T-helper 1 cell (primary cell): ENCODE results near the gene SLC39A13.

ENCODE experiments used
- DNase-seq, 5 donors: peaks; one replicate each; pipeline ENCODE4 v3.0.0-alpha.2; 2012 to 2020

The SLC39A13 gene

DNA sequence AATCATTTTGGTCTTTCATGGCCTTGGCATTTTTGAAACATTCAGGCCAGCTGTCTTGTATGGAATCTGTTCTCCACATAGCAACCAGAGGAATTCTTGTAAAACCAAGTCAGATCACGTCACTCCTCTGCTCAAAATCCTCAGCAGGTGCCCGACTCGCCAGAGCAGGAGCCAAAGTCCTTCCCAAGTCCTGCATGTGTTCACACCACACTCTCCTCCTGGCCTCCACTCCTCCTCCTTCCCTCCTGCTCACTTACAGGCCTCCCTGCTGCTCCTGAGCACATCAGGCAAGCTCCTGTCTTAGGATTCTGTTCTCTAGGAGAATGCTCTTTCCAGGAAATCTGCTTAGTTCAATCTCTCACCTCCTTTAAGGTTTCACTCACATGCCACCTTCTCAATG, 24.8 kb downstream of the SLC39A13 start:
- DNase-seq: no peak

DNA sequence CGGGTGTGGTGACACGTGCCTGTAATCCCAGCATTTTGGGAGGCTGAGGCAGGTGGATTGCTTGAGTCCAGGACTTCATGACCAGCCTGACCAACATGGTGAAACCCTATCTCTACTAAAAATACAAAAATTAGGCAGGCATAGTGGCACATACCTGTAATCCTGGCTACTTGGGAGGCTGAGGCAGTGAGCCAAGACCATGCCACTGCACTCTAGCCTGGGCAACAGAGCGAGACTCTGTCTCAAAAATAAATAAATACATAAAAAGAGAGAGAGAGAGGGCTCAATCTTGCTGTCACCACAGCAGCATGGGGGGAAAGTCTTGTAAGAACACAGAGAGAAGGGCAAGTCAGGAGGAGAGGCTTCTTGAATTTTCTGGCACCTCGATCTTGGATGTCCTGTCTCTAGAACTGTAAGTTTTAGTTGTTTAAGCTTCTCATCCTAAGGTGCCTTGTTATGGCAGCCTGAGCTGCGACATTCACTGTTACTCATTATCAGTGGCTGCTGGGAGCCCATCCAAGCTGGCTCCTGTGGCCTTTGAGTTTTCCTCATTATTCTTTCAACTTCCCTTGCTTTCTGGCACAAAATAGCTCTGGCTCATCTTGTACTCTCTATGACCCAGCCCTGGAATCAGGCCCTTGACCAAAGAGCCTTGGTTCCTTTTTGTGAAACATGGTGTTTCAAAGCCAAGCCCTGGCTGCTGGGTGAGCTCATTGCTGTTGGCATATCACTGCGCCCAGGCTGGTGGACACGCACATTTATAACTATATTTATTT, 25.8 kb downstream of the SLC39A13 start:
- DNase-seq: no peak

DNA sequence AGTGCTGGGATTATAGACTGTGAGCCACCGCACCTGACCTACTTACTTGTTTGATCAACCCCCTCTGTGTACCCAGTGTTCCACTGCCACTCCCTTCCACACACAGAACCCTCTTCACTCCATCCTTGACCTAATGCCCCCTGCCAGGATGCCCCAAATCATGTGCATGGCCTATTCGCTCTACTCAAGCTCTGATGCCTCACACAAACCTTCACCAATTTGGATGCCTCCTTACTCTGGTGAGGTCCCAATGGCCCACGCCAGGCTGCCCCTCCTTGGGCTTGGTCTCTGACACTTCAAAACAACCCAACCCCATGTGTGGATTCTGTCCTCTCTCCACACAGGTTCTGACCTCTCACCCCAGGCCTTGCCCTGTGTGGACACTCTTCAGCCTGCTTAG, 27.3 kb downstream of the SLC39A13 start:
- no peak for DNase-seq

DNA sequence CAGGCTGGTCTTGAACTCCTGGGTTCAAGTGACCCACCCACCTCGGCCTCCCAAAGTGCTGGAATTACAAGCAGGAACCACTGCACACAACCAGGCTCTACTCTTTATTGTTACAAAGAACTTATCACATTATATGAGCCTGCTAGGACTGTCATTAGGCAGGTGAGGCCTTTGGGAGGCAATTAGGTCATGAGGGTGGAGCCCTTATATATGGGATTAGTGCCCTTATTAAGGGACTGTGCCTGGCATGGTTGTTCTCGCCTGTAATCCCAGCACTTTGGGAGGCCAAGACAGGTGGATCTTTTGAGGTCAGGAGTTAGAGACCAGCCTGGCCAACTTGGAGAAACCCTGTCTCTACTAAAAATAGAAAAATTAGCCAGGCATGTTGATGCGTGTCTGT, 28.3 kb downstream of the SLC39A13 start:
- DNase-seq: no peak

DNA sequence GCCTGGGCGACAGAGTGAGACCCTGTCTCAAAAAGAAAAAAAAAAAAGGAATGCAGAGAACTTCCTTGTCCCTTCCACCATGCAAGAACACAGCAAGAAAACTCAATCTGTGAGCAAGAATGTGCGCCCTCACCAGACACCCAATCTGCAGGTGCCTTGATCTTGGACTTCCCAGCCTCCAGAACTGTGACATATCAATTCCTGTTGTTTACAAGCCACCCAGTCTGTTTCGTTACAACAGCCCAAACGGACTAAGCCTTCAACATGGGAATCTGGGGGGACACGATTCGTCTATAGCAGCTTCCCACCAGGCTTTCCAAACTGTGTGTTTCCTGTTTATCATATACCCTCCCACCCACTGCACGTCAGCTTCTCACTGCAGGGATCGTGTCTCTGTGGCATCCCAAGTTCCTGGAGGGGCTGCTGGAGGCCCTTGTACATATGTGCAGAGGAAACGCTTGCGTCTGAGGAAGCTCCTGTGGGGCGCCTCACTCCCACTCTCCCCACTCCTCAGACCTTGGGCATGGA, 28.9 kb downstream of the SLC39A13 start:
- no peak for DNase-seq

DNA sequence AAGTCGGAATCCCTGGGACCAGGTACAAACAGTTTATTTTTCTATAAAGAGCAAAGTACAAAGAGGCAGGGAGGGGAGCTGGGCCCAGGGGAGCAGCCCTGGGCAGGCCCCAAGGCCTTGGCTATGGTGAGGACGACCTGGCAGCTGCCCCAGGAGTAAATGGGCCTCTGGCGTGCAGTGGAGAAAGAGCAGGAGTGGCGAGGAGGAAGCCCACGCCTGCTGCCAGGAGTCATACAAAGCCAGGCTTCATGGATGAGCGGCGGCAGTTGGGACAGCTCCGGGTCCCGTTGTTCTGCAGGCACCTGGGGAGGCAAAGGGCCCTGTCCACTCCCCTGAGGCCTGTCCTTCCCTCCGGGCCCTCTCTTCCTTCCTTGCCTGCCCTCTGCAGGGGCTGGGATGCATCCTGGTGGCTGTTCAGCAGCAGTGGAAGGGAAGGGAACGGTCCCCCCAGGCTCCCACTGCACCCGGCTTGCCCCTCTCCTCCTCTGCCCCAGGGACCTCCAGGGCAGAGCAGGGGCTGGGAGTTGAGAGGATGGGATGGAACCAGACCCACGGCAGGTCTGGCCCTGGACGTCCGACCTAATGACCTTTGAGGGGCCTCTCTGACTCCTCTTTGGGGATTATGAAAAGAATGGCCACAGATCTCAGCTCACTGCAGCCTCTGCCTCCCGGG, 29.5 kb downstream of the SLC39A13 start:
- no peak for DNase-seq

DNA sequence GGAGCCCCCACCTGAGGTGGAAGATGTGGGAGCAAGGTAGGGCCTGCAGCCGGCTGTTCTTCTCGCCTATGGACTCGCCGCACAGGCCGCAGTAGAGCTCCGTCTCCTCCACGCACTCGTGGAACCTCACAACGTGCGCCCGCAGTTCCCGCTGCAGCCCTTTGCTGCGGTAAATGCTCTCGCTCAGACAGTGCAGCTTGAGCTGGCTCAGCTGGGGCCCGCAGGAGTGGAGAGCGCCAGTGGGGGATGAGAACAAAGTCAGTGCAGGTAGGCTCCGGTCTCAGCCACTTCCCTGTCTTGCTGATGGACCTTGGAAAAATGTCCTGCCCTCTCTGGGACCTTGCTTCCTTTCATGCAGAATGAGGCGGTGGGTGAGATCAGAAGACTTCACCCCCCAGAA, 30.3 kb downstream of the SLC39A13 start:
- no peak for DNase-seq

DNA sequence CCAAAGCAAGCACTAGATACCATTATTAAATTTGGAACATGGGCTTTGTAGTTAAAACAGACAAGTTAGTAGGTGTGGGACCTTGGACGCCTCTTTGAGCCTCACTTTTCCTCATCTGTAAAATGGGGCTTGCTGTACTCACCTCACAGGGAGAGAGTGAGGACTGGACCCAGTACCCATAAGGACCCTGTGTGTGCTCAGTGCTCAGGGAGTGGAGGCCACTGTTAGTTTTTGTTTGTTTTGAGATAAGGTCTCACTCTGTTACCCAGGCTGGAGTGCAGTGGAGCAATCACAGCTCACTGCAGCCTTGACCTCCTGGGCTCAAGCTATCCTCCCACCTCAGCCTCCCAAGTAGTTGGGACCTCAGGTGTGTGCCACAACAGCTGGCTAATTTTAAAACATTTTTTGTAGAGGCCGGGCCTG, 31.7 kb downstream of the SLC39A13 start:
- DNase-seq: no peak

DNA sequence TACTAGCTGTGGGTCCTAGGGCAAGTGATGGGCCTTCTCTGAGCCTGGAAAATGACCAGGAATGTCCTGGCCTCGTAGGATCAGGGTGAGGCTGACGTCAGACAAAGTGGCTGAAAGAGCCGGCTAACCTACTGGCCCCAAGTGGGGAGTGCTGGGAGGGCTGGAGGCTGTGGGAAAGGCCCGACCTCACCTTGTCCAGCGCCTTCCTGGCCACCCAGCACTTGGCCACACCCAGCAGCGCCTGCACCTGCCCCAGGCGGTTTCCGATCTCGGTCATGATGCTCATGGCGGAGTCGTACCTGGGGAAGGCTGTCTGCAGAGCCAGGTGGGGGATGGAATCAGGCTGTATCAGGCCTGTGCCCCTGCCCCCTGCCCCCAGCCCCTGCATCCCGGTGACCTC, 33.0 kb downstream of the SLC39A13 start:
- DNase-seq: no peak

DNA sequence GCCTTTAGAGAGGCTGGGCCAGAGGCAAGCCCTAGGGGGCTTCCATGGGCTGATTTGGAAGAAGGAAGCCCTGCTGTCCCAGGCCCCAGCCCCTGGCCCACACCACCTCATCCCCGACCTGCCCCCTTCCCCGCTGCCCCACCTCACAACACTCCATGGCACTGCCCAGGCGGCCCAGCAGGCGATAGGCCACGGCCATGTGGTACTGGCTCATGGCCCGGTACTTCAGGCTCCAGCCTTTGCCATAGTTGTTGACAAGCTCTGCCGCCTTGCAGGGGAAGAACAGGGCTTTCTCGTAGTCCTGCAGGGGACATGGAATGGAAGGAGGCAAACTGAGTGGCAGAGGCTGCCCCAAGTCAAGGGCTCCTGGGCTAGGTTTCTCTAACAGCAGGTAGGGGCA, 34.1 kb downstream of the SLC39A13 start:
- DNase-seq: no peak

DNA sequence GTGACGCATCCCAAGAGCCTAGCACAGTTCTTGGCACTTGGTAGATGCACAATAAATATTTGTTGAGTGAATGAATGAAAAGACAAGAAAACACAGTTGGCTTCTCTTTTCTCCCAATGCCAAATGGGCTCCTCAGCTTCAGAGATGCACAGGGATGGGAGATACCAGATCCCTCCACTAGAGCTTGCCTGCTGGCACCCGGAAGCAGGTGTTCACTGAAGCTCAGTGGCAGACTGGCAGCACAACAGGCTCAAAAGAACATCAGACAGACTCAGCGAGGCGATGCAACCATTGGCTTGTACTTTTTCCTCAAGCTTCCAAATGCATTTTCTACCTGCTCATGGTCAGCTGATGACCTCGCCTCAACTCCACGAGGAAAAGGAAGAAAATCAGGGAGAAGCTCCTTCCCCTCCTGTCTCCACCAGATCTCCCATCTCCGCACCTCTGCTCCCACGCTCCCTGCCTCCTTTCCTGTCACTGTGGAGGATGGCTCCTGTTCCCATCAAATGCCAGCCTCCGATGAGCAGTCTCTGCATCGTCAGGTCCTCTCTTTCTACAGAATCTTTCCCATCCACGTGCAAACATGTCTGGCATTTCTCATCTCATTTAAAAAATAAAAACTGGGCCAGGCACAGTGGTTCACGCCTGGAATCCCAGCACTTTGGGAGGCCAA, 34.8 kb downstream of the SLC39A13 start:
- DNase-seq: no peak

DNA sequence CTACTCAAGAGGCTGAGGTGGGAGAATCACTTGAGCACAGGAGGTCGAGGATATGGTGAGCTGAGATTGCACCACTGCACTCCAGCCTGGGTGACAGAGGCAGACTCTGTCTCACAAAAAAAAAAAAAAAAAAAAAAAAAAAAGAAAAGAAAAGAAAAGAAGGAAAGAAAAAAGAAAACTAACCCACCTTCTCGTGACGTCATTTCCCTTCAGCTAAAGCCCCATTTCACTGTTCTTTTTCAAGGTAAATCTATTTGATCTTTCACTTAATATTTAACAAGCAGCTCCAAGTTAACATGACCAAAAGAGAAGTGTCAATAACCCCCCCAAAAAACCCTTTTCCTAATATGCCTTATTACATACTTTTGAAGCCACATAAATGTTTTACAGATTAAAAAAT, 35.4 kb downstream of the SLC39A13 start:
- DNase-seq: no peak

DNA sequence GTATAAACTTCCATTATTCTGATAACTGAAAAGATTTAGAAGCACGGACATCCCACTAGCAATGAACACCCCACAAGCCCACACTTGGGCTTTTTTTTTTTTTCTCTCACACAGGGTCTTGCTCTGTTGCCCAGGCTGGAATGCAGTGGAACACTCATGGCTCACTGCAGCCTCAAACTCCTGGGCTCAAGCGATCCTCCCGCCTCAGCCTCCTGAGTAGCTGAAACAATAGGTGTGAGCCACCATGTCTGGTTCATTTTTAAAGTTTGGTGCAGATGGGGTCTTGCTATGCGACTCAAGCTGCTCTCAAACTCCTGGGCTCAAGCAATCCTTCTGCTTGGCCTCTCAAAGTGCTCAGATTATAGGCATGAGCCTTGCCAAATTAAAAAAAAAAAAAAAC, 37.5 kb downstream of the SLC39A13 start:
- no peak for DNase-seq

DNA sequence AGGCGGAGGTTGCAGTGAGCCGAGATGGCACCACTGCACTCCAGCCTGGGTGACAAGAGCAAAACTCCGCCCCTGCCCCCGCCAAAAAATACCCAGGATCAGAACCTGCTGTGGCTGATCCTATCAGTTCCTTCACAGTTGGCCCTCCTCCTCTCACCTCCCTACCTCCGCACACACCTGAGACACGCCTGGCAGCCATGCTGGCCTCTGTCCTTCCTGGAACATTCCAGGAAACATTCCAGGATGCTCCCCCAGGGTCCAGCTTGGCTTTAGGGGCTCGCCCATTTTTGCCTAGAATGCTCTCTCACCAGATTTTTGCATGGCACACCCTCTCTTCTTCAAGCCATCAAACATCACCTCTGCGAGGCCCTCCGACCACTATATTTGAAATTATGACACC, 38.4 kb downstream of the SLC39A13 start:
- no peak for DNase-seq

DNA sequence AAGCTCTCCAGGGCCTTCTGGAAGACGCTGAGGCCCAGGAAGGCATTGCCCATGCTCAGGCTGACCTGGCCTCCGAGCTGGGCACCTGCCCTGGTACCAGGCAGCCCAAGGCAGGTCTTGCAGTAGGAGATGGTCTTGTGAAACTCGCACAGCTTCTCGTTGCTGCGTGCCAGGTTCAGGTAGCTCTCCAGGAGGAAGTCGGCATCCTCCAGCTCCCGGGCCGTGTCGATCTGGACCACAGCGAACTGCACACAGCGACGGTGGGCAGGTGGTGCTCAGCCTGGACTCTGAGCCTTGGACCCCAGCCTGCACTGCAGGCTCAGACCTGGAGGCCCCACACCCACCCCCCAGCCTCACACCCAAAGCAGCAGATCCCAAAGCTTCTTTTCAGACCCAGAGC, 39.5 kb downstream of the SLC39A13 start:
- no peak for DNase-seq

DNA sequence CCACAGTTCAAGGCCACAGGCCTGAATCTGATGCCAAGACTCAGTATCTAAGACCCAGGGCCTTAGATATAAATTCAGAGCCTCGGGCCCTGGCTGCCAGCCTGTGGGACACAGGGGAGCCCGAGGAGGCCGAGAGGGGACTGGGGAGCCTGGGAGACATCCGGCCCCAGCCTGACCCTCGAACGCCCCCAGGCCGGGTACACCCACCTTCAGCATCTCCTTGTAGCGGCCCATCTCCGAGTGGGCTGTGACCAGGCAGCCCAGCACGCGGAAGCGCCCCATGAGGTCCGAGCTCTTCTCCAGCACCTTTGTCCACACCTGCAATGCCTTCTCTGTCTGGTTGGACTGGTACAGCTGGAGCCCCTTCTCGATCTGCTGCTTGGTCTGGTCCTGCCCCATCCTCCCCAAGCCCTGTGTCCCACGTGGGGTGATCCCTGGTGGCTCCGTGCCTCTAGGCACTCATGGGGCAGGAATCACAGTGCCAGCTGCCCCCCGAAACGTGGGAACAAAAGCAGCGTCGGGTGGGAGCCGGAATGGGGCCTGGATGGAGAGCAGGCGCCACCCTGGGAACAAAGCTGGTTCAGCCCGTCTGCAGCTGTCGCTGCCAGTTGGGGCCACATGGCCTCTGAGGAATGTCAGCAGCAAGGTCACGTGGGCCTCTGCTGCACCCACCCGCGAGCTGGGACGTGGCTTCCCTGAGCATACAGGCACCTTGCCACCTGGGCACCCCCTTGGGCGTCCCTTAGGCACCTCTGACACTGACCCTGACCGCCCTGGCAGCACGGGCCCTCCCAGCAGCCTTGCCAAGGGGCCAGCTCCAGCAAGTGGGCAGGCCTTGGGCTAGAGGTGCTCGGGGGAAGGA, 40.4 kb downstream of the SLC39A13 start, which contains the start of gene RAPSN:
Gene RAPSN (minus strand): TSS at position 571 of the 862 bp plus-strand sequence. CDS start 172 bp downstream, at position 399.
- DNase-seq: no peak

DNA sequence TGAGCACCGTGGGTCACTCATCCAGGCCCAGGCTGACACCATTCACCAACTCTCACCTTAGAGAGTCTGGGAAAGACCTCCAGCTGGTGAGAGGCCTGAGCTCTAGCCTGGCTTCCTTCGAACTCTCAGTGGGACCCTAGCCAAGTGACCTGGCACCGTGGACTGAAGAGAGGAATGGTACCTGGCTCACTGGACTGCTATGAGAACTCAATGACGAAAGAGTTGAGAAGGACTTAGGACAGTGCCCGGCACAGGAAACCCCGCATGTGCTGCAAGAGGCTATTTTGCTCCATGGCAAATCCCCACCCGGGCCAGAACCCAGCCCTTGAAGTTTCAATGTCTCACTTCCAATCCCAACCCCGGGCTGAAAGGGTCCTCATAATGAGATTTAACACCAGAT, 41.2 kb downstream of the SLC39A13 start:
- no peak for DNase-seq

DNA sequence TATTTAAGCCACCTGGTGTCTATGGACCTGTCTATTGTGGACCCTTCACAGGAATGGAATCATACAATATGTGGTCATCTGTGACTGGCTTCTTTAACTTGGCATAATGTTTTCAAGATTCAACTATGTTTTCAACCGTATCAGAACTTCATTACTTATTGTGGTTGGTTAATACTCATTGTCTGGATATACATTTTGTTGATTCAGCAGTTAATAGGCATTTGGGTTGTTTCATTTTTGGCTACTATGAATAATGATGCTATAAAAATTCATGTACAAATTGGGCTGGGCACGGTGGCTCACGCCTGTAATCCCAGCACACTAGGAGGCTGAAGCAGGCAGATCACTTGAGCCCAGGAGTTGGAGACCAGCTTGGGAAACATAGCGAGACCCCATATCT, 43.0 kb downstream of the SLC39A13 start:
- no peak for DNase-seq

DNA sequence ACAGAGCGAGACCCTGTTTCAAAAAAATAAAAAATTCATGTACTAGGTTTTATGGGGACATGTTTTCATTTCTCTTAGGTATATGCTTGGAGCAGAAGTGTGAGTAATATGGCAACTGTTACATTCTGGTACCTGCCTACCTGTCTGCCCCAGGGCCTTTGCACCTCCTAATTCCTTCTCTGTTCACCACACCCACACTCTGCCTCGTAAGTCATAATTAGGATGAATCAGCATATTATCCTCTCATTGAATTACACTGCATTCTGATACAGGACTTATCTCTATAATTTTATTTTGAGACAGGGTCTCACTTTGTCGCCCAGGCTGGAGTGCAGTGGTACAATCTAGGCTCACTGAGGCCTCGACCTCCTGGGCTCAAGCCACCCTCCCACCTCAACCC, 43.6 kb downstream of the SLC39A13 start:
- no peak for DNase-seq

DNA sequence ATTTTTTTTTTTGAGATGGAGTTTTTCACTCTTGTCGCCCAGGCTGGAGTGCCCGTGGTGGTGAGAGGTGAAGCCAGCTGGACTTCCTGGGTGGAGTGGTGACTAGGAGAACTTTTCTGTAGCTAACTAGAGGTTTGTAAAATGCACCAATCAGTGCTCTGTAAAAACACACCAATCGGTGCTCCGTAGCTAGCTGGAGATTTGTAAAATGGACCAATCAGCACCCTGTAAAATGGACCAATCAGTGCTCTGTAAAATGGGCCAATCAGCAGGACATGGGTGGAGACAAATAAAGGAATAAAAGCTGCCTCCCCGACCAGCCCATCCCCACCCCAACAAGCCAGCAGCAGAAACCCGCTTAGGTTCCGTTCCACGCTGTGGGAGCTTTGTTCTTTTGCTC, 45.0 kb downstream of the SLC39A13 start:
- DNase-seq: no peak

DNA sequence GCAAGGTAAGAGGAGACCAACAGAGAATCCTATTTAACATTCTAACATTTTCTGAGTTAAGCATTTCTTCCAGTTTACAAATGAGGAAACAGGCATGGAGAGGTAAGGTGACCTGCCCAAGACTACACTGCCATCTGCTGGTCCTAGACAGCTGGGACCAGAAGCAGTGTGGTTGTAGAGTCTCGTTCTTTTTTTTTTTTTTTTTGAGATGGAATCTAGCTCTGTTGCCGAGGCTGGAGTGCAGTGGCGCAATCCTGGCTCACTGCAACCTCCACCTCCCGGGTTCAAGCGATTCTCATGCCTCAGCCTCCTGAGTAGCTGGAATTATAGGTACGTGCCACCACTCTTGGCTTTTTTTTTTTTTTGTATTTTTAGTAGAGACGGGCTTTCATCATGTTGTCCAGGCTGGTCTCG, 45.9 kb downstream of the SLC39A13 start:
- peak; percentile 35 to 74 (median 47) for DNase-seq

DNA sequence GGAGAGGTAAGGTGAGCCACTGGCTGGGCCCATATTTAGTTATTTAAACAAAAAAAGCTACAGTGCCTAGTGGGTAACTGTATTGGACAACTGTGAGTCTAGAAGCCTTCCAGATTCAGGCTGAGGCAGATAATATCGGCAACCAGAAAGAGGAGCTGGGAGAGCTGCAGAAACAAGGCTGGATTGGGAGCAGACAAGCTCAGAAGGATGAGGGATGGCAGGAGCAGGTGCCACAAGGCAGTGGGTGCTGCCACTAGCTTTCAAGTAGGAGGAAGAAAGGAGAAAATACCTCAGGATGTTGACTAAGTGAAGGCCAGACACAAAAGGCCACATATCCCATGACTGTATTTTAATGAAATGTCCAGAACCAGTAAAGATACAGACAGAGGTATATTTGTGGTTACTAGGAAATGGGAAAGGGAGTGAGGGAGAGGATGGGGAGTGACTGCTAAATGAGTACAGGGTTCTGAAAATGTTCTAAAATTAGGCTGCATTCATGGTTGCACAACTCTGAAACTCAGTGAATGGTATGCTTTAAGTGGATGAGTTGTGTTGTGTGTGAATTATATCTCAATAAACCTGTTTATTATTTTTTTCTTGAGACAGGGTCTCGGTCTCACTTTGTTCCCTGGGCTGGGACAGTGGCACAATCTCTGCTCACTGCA, 52.3 kb downstream of the SLC39A13 start:
- no peak for DNase-seq
